Measurements from ENCODE around the gene SMG6.

- TF ChIP-seq SIN3A (IDR thresholded peaks at IDR 0.05; ENCODE audit: borderline replicate concordance, low read depth, low read length) (no peak), GATA2 (CRISPR knock-in tag; IDR thresholded peaks at IDR 0.05) (no peak), NFIC (IDR thresholded peaks at IDR 0.05; ENCODE audit: borderline replicate concordance) (no peak), POLR2AphosphoS5 (IDR thresholded peaks at IDR 0.05; ENCODE audit: low read depth, low read length) (no peak), EP300 (IDR thresholded peaks at IDR 0.05; ENCODE audit: borderline replicate concordance in 1 of 2, low read depth in 1 of 2, low read length in 1 of 2) (no peak), CHD2 (IDR thresholded peaks at IDR 0.05; ENCODE audit: low read length, partially characterized antibody) (no peak), SMC3 (IDR thresholded peaks at IDR 0.05; ENCODE audit: low read depth, low read length) (no peak)
- TF ChIP-seq, protein P1, sequence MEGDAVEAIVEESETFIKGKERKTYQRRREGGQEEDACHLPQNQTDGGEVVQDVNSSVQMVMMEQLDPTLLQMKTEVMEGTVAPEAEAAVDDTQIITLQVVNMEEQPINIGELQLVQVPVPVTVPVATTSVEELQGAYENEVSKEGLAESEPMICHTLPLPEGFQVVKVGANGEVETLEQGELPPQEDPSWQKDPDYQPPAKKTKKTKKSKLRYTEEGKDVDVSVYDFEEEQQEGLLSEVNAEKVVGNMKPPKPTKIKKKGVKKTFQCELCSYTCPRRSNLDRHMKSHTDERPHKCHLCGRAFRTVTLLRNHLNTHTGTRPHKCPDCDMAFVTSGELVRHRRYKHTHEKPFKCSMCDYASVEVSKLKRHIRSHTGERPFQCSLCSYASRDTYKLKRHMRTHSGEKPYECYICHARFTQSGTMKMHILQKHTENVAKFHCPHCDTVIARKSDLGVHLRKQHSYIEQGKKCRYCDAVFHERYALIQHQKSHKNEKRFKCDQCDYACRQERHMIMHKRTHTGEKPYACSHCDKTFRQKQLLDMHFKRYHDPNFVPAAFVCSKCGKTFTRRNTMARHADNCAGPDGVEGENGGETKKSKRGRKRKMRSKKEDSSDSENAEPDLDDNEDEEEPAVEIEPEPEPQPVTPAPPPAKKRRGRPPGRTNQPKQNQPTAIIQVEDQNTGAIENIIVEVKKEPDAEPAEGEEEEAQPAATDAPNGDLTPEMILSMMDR (IDR thresholded peaks at IDR 0.05), result no peak
- TF ChIP-seq, protein P2, sequence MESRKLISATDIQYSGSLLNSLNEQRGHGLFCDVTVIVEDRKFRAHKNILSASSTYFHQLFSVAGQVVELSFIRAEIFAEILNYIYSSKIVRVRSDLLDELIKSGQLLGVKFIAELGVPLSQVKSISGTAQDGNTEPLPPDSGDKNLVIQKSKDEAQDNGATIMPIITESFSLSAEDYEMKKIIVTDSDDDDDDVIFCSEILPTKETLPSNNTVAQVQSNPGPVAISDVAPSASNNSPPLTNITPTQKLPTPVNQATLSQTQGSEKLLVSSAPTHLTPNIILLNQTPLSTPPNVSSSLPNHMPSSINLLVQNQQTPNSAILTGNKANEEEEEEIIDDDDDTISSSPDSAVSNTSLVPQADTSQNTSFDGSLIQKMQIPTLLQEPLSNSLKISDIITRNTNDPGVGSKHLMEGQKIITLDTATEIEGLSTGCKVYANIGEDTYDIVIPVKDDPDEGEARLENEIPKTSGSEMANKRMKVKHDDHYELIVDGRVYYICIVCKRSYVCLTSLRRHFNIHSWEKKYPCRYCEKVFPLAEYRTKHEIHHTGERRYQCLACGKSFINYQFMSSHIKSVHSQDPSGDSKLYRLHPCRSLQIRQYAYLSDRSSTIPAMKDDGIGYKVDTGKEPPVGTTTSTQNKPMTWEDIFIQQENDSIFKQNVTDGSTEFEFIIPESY (IDR thresholded peaks at IDR 0.05; ENCODE audit: borderline replicate concordance, low read depth), result no peak
Measured at GRCh38 chr17:2181206-2181896, 122.2 kb downstream of the SMG6 start.
